DND-41 (cell line): Measurements from ENCODE around the gene NFE2.

ENCODE experiments used
- ATAC-seq: fragments of 200-7000 bp; cut with Tn5 transposase; 3 replicates; pipeline ENCODE4 v1.9.1; 2021; ENCODE audit warnings: low read depth; ENCODE audit not compliant: insufficient read depth
- DNase-seq: peaks from one replicate; pipeline ENCODE4 v3.0.0-alpha.2; 2020
- H2AFZ ChIP-seq: 2 replicates; pipeline ENCODE4 v1.6.0; 2012; ENCODE audit warnings: low read depth, low read length
- H3K27ac ChIP-seq: 2 replicates; pipeline ENCODE4 v1.5.1; 2012; ENCODE audit warnings: low read length, inconsistent platforms
- H3K27me3 ChIP-seq: fragments of 200-600 bp; sonication (generic); 2 replicates; pipeline ENCODE4 v1.6.0; 2012; ENCODE audit warnings: low read length, mild to moderate bottlenecking, inconsistent platforms; ENCODE audit not compliant: insufficient read depth, poor library complexity
- H3K36me3 ChIP-seq: 2 replicates; pipeline ENCODE4 v1.5.1; 2012; ENCODE audit warnings: low read length, inconsistent platforms; ENCODE audit not compliant: insufficient read depth
- H3K4me1 ChIP-seq: 2 replicates; pipeline ENCODE4 v1.5.1; 2012; ENCODE audit warnings: mild to moderate bottlenecking, low read length; ENCODE audit not compliant: insufficient read depth
- H3K4me2 ChIP-seq: 2 replicates; pipeline ENCODE4 v1.6.0; 2012; ENCODE audit warnings: mild to moderate bottlenecking, moderate library complexity, low read length, inconsistent platforms; ENCODE audit not compliant: insufficient read depth
- H3K4me3 ChIP-seq, 2 experiments: fragments of 200-600 bp in 1 of 2; shearing (Covaris generic) in 1 of 2; 2 replicates each; pipeline ENCODE4 v1.5.1; 2012 to 2016; ENCODE audit warnings: inconsistent platforms in 2 of 2, low read length in 2 of 2, mild to moderate bottlenecking in 2 of 2, low read depth in 1 of 2, moderate library complexity in 1 of 2
- H3K79me2 ChIP-seq: 2 replicates; pipeline ENCODE4 v1.6.0; 2012; ENCODE audit warnings: low read length, inconsistent platforms; ENCODE audit not compliant: insufficient read depth
- H3K9ac ChIP-seq: 2 replicates; pipeline ENCODE4 v1.6.0; 2012; ENCODE audit warnings: low read depth, mild to moderate bottlenecking, inconsistent platforms, low read length, moderate library complexity
- H3K9me3 ChIP-seq: 2 replicates; pipeline ENCODE4 v1.5.1; 2012; ENCODE audit warnings: low read length, moderate library complexity, mild to moderate bottlenecking, inconsistent platforms; ENCODE audit not compliant: insufficient read depth, severe bottlenecking
- H4K20me1 ChIP-seq: 2 replicates; pipeline ENCODE4 v1.6.0; 2012; ENCODE audit warnings: low read length; ENCODE audit not compliant: insufficient read depth
- EZH2 ChIP-seq: IDR thresholded peaks from 3 replicates; pipeline ENCODE4 v1.6.1; 2012; ENCODE audit warnings: borderline replicate concordance, low read depth, mild to moderate bottlenecking, moderate library complexity, low read length, inconsistent platforms; ENCODE audit not compliant: severe bottlenecking
- TF ChIP-seq, protein P1 (sequence below): IDR thresholded peaks from 2 replicates; pipeline ENCODE4 v1.5.1; 2012; ENCODE audit warnings: borderline replicate concordance, low read length, moderate library complexity, mild to moderate bottlenecking; ENCODE audit not compliant: poor library complexity, severe bottlenecking; ENCODE audit errors: extremely low read depth

NFE2 gene

DNA sequence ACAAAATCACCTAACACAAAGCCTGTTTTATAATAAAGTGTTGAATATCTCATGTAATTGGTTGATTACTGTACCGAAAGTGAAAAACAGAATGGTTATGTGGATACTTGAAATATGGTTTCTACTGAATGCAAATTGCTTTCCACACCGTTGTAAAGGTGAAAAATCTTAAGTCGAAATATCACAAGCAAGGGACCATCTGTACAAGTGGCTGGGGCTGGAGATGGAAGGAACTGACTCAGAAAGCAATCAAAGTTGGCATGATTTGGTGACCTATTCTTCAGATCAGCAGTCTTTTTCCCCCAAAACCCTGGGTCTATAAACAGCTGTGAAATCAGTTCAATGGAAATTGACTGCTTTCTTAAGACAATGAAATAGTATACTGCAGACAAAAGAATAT is 24.4 kb downstream of the NFE2 start:
- H3K4me1 ChIP-seq = peaks cover 29% of the 10 kb centered on the region
- H3K4me2 ChIP-seq = peak overlapping the region; percentile 61; the same call in 1 of the 2 replicates
- no peak overlapping the region for H3K4me3 ChIP-seq
- no peak overlapping the region for H3K27ac ChIP-seq
- no peak overlapping the region for H2AFZ ChIP-seq
- H3K27me3 ChIP-seq = no peaks in the 10 kb centered on the region
- peaks cover 91% of the 10 kb centered on the region for H3K79me2 ChIP-seq
- no peak for DNase-seq
- no peak for ATAC-seq
- peaks cover 71% of the 10 kb centered on the region for H3K36me3 ChIP-seq
- TF ChIP-seq EZH2 = no peak
- TF ChIP-seq, protein P1, sequence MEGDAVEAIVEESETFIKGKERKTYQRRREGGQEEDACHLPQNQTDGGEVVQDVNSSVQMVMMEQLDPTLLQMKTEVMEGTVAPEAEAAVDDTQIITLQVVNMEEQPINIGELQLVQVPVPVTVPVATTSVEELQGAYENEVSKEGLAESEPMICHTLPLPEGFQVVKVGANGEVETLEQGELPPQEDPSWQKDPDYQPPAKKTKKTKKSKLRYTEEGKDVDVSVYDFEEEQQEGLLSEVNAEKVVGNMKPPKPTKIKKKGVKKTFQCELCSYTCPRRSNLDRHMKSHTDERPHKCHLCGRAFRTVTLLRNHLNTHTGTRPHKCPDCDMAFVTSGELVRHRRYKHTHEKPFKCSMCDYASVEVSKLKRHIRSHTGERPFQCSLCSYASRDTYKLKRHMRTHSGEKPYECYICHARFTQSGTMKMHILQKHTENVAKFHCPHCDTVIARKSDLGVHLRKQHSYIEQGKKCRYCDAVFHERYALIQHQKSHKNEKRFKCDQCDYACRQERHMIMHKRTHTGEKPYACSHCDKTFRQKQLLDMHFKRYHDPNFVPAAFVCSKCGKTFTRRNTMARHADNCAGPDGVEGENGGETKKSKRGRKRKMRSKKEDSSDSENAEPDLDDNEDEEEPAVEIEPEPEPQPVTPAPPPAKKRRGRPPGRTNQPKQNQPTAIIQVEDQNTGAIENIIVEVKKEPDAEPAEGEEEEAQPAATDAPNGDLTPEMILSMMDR = no peak
- H3K9ac ChIP-seq = 0 out of 2 replicates have a peak overlapping the region, but pooled peaks have one; percentile 2
- peaks cover 26% of the 10 kb centered on the region for H4K20me1 ChIP-seq
- no peaks in the 10 kb centered on the region for H3K9me3 ChIP-seq

DNA sequence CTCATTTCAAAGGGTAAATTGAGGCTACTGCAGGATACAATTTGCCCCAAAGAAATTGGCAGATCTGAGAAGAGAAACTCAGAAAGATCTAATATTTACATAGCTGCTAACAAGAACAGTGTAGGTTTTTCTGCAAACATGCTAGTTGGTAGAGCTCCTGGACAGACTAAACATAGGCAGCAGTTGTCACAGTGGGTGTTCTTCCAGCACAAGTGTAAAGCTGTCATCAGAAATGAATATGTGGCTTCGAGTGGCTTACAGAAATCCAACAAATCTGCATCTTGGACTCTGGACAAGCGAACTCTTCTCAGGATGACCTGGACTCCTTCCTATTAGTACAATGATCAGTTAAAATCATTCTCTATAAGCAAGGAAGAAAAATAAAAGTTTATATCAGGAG is 26.8 kb downstream of the NFE2 start:
- Histone ChIP-seq H2AFZ (no peak overlapping the region), H3K4me1 (peaks cover 29% of the 10 kb centered on the region), H3K4me3 (no peak overlapping the region), H3K4me2 (no peak overlapping the region), H3K9me3 (no peaks in the 10 kb centered on the region), H3K79me2 (peaks cover 98% of the 10 kb centered on the region), H3K27ac (no peak overlapping the region), H3K36me3 (peaks cover 62% of the 10 kb centered on the region), H4K20me1 (peaks cover 16% of the 10 kb centered on the region; the same call in 1 of the 2 replicates), H3K27me3 (no peaks in the 10 kb centered on the region), H3K9ac (no peak overlapping the region)
- DNase-seq (no peak), ATAC-seq (no peak)
- no peak for TF ChIP-seq EZH2

DNA sequence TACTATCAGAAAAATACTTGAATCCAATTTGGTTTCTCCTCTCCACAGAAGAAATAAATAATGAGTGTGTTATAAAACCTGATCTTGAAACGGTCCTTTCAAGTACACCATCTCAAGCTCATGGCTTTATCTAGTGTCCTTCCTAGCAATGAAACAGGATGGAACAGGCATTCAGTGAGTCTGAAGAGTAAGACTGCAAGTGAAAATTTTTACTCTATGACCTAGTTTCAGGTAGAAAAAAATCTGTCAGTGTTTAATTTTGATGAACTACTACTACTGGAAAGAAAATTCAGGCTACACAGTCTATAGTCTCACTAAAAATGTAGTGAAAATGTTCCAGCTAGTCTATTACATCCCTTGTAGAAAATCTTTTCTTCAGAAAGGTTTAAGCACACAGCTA is 28.6 kb downstream of the NFE2 start:
- TF ChIP-seq, protein P1 = no peak
- no peak for TF ChIP-seq EZH2
- Histone ChIP-seq H3K36me3 (peaks cover 61% of the 10 kb centered on the region), H3K4me2 (no peak overlapping the region), H3K9me3 (no peaks in the 10 kb centered on the region), H3K79me2 (peaks cover 97% of the 10 kb centered on the region), H4K20me1 (peaks cover 21% of the 10 kb centered on the region; the same call in 1 of the 2 replicates), H3K4me3 (no peak overlapping the region), H3K9ac (no peak overlapping the region), H3K27me3 (no peaks in the 10 kb centered on the region), H3K27ac (no peak overlapping the region), H3K4me1 (peaks cover 13% of the 10 kb centered on the region), H2AFZ (no peak overlapping the region)
- DNase-seq (no peak), ATAC-seq (no peak)

DNA sequence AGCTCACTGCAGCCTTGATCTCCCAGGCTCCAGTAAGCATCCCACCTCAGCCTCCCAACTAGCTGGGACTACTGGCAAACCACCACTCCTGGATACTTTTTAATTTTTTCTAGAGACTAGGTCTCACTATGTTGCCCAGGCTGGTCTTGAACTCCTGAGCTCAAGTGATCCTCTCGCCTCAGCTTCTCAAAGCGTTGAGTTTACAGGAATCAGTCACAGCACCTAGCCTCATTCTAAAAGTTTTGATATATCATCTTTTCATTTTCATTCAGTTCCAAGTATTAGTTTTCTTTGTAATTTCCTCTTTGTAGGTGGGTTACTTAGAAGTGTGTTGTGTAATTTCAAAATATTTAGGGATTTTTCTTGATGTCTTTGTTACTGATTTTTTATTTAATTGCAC is 30.5 kb downstream of the NFE2 start:
- H3K9ac ChIP-seq = no peak overlapping the region
- H3K9me3 ChIP-seq = no peaks in the 10 kb centered on the region
- TF ChIP-seq EZH2 = no peak
- TF ChIP-seq, protein P1 = no peak
- no peaks in the 10 kb centered on the region for H3K4me1 ChIP-seq
- no peak for ATAC-seq
- no peak overlapping the region for H3K4me3 ChIP-seq
- peaks cover 97% of the 10 kb centered on the region for H3K79me2 ChIP-seq
- H3K4me2 ChIP-seq = no peak overlapping the region
- no peak overlapping the region for H3K27ac ChIP-seq
- H2AFZ ChIP-seq = no peak overlapping the region
- no peak for DNase-seq
- no peaks in the 10 kb centered on the region for H3K27me3 ChIP-seq
- peaks cover 18% of the 10 kb centered on the region; the same call in 1 of the 2 replicates for H4K20me1 ChIP-seq
- H3K36me3 ChIP-seq = peaks cover 46% of the 10 kb centered on the region
